GM21723 (cell line): ENCODE data around the gene BLOC1S3.

Experiments used
- ATAC-seq: cut with Tn5 transposase; IDR thresholded peaks from one replicate; pipeline ENCODE4 v1.9.1; 2021; ENCODE audit warnings: mild to moderate bottlenecking, moderate library complexity; ENCODE audit not compliant: unreplicated experiment

BLOC1S3 gene, protein sequence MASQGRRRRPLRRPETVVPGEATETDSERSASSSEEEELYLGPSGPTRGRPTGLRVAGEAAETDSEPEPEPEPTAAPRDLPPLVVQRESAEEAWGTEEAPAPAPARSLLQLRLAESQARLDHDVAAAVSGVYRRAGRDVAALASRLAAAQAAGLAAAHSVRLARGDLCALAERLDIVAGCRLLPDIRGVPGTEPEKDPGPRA

DNA sequence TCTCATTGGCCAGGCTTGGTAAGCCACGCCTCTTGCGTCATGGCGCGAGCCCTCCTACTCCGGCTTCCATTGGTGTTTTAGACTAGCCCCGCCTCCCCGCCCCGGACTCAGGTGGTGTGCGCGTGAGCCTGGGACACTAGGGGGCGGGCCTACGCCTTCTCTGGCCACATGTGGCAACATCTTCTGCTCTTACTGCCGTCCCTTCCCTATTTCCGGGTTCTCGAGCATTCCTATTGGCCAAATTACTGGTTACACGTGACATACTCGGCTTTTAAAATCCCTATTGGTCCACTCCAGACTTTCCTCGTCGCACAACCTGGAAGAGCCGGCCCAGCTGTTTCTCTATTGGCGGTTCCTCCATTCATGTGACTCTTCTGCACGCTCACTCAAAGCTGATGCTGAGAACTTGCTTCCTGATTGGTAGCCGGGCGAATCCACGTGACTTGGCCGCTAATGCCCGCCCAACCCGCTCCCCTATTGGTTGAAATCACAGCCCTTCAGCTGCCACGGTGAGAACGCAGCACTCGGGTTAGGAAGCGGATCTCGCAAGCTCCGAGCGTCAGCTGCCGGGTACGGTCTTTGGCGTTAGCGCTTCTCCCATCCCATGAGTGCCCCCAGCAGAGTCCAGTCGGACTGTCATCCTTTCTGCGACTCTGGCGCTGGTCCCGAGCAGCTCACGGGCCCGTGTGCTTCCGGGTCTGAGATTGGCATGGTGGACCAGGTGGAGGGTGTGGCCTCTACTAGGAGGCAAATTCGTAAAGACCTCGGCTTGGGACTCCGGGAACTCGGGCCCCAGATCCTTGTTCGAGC is at the start of gene BLOC1S3:
Gene BLOC1S3 (plus strand): TSS at position 523 of the 810 bp plus-strand sequence. CDS start 513 bp downstream, outside the sequence.
- peak; percentile 76 for ATAC-seq

DNA sequence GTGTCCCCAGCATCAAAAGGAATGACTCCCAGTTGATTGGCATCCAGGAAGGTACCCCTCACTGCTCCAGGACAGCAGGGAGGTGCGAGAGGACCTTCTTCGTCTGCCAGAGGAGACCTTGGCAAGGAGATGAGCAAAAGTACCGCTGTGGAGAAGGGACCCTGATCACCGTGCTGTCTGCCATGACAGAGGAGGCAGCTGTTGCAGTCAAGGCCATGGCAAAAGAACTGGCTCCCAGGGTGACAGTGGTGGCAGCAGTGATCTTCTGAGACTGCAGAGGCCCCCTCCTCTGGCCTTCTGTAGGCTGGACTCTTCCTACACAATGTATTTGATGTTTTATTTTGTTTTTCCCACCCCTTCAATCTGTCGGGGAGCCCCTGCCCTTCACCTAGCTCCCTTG is 49.8 kb upstream of the BLOC1S3 start:
- ATAC-seq: no peak

DNA sequence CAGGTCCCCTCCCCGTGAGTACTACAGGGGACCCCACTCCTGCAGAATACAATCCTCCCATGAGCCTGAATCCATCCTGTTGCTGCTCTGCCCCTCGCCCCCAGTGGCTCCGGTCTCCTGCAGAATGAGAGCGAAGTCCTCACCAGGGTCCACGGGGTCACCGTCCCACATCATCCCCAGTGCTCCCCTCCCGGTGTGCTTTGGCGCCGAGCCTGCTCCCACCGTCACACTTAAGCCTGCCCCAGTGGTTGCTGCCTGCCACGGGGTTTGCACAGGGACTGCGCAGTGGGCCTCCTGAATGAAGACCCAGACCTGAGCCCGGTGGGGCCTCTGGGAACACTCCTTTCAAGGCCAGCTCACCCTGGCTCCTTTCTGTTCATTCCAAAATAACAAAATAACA is 48.3 kb upstream of the BLOC1S3 start:
- no peak for ATAC-seq

DNA sequence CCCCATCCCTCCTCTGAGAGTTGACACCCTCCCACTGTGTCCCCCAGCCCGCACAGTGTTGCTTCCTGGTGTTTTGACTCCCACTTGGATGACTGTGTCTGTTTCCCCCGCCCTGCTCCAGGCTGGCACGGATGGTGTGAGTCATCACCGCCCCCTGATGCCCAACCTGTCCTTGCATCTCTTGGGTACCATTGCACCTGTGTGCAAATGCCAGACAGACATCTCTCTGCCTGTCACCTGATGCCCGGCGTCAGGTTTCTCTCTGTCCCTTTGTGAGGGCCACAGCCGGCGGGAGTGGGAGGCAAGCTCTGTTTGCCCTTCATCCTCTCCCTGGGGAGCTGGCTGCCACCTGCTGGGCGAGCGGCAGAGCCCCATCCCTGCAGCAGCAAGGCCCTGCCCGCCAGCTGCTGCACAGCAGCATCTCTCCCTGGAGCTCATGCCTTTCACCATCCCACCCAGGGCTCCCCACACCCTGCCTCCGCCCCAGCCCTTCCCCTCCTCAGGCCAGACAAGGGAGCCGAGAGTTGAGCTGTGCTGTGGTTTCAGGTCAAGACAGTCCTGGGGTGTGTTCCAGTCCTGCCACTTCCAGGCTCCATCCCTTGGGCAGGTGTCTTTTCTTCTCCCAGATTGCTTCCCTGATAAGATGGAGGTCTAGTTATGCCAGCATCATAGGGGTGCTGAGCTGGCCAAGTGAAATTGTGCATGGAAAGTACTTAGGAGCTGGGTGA is 47.5 kb upstream of the BLOC1S3 start:
- no peak for ATAC-seq

DNA sequence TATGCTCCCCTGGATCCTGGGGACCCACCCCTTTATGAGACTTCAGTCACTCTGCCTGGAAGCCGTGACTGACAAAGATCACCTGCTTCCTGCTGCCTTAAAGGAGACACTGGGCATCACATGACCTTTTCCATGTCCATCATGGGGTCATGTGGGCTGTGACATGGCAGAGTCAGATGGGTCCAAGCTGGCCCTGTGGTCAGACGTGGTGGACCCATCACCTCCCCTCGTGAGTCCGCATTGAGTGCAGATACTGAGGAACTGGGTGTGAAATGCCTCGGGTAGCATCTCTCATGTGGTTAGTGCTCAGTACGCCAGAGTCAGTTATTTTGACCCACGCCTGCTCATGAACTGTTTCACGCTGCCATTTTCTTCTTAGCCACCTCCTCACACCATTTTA is 44.9 kb upstream of the BLOC1S3 start:
- no peak for ATAC-seq

DNA sequence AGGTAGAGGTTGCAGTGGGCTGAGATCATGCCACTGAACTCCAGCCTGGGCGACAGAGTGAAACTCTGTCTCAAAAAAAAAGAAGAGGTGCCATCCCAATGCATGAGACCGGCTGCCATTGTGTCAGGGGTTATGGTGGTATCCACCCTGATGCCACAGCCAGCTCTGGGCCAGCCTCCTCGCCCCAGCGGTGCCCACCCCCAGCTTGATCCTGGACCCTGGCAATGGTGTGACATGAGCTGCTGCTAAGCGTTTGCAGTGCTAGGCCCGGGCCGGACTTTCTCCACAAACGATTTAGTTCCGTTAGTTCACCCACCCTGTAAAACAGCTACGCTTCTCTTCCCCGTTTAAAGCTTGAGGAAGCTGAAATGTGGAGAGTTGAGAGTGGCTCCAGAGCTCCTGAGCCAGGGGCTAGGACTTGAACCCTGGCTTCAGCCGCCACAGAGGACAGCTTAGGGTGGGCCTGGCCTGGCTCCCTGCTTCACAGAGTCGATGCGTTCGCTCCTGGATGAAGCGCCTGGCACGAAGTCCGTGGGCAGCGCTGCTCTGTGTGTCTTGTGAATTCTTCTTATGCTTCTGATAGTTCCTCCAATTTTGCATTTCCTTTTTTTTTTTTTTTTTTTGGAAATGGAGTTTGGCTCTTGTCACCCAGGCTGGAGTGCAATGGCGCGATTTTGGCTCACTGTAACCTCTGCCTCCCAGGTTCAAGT is 43.3 kb upstream of the BLOC1S3 start:
- no peak for ATAC-seq

DNA sequence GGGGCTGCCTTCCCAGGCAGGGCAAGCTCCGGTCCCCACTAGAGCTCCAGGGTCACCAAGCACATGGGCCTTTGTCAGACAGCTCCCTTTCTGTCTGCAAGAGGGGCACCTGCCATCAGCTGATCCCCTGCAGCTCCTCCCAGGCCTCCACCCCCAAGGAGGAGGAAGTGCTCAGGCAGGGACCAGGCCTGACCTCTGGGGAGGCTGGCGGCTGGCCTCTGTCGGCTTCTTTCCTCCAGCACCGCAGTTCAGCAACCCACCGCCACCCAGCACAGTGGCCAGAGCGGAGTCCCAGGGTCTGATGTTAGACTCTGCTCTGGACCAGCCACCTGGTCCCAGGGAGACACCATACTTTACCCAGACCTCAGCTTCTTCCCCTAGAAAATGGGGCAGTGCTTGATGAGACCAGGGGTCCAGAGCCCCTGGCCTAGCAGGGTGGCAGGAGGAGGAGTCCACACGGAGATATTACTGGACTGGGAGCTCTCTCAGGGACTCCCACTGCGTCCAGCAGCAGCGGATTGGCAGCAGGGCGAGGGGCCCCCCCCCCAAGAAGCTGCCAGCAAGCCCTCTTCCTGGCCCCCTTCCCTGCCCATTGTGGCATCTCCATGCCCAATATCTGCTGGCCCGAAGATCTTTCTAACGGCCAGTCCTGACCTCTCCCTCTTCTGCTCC is 41.9 kb upstream of the BLOC1S3 start:
- ATAC-seq: no peak

DNA sequence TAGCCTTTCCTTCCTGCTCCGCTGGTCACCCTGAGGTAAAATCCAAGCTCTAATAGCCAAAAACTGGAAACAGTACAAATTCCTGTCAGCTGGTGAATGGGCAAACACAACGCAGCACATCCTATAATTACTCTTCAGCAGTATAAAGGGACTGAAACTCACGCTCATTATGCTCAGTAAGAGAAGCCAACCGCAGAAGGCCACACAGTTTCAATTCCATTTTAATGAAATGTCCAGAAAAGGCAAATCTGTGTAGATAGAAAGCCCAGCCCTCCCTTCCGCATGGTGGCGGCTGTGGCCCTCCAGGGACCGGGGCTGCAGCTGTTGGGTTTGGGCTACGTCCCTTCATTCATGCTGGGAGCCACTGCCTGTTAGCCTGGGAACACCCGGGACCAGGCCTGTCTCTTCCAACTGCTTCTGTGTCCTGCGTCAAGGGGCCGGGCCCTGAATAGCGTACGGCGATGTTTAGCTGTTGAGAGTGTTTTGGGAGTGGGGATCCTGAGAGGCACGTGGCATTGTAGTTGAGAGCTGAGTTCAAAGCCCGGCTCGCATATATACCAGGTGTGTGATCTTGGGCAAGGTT is 41.3 kb upstream of the BLOC1S3 start:
- ATAC-seq: peak; percentile 70

DNA sequence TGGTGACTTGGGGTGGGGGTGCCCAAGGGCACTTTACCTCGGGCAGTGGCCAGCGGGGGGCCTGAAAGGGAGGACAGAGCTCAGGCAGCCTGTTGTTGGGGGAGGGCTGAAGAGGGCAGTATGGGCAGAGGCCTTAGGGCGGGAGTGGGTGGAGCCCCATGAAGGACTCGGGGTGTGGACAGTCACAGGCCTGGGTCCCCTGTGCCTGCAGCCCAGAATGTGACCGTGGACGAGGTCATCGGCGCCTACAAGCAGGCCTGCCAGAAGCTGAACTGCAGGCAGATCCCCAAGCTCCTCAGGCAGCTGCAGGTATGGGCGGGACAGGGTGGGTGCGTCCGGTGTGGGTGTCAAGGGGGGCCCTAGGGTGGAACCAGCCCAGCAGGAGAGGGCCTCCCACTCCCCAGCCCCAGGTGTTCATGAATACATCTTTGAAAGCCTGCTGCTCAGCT is 40.3 kb upstream of the BLOC1S3 start:
- ATAC-seq: no peak

DNA sequence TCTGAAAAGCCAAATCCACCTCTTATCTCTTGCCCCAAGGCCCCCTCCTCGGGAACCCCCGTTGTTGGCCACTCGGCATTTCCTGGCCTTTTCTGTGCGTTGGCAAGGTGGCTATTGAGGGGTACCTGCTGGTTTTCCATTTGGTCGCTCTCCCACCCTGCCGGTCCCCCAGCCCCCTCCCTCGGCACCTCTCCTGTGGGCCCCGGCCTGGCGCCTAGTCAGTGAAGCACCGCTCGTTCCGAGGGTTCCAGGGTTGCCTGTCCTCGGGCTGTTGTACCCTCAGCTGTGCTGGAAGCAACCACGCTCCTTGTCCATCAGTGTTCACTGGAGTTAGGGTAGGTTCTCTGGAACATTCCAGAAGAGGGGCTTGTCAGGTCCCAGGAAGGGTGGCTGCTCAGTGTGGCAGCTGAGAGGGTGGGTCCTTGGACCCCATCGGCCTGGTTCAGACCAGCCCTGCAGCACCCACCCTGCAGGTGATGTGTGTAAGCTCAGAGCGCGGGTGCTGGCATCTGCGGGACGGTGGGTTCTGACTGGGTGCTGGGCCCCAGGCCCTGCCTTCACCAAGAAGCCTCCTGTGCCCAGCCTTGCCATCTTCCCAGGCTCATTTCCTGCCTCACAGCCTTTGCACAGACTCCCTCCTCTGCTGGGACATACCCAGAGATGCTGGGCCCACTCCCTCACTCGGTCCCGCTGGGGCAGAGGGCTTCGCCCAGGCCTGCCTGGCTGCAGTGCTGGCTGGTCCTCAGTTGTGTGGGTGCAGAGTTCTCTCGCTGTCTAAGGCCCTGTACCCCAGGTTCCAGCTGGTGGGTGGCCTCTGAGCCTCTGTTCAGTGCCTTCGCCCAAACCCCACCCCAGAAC is 39.1 kb upstream of the BLOC1S3 start:
- ATAC-seq: no peak

DNA sequence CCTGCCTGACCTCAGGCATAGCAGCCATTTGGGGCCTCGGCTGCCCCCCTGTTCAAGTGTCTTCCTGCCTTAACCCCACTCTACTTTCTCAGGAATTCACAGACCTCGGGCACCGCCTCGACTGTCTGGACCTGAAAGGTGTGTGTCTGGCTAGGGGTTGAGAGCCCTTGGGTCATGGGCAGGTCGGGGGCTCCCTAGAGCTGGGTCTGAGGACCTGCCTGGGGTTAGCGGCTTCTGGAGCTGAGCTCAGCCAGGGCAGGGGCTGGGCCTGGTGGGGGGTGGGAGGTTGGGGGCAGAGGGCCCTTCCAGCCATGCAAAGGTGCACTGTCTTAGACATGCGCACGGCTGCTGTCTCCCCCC is 38.5 kb upstream of the BLOC1S3 start:
- no peak for ATAC-seq

DNA sequence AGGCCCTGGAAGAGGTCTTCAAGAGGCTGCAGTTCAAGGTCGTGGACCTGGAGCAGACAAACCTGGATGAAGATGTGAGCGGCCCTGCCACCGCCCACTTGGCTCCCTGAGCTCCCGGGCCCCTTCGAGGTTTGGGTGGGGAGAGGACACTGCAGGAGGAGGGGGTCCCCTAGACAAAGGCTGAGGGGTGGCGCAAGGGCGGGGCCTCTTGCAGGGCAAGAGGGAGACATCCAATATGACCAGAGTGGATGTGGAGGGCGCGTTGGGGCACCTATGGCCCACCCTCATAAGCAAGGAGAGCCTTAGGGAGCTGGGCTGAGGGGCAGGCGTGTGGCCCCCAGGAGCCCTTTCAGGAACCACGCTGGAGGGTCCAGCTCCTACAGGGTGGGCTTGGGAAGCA is 38.1 kb upstream of the BLOC1S3 start:
- ATAC-seq: no peak

DNA sequence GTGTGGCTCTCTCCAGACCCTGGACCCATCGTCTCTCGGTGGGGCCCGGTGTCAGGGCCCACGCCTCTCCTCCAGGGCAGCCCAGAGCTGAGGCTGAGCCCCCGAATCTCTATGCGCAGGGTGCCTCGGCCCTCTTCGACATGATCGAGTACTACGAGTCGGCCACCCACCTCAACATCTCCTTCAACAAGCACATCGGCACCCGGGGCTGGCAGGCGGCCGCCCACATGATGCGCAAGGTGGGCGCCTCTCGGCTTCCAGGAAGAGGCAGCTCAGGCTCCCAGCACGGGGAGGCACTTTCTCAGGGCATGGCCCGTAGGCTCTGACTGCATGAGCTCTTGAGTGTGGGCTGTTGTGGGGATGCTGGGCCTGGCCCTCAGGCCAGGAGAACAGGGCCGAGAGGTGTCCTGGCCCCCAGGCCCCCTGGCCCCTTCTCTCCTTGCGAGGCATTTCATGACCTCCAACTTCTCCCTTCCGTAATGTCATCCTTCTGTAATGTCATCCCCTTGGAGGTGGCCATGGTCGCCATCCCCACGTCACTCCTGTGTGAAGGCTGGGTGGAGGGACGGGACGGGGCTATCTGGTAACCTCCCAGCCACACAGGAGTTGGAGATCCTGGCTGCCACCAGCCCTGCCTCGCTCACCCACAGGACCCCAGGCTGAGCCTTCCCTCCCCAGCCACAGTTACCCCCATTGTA is 37.2 kb upstream of the BLOC1S3 start:
- ATAC-seq: no peak

DNA sequence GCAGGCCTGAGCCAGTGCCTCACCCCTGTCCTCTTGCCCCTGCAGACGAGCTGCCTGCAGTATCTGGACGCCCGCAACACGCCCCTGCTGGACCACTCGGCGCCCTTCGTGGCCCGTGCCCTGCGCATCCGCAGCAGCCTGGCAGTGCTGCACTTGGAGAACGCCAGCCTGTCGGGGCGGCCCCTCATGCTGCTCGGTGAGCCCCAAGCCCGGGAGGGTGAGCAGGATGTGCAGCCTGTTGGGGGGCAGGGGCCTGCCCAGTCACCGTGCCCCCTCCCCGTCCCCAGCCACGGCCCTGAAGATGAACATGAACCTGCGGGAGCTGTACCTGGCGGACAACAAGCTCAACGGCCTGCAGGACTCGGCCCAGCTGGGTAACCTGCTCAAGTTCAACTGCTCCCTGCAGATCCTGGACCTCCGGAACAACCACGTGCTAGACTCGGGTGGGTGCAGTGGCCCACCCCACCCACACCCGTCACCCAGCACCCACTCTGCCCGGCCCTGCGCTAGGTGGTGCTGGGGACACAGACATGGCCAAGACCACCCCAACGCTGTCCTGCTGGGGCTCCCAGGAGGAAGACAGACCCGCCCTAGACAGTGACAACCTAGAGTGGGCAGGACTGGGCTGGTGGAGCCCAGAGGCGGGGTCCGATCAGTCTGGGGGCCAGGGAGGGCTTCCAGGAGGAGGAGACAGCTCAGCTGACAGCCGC is 36.4 kb upstream of the BLOC1S3 start:
- no peak for ATAC-seq

DNA sequence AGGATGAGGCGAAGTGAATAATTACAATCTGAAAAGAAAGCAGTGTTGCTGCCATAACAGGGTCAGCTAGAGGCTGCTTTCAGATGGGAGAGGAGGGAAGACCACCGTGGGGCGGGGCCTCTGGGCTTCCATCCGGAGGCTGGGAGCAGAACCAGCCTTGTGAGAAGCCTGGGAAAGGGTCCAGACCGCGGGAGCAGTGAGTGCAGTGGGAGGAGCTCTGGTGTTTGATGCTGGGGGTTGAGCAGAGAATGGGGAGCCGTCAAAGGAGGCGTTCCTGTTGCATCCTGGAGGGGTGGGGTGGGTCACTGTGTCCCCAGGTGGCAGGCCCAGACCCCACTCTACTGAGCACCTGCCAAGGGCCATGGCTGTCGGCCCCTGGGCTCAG is 35.9 kb upstream of the BLOC1S3 start:
- ATAC-seq: no peak

DNA sequence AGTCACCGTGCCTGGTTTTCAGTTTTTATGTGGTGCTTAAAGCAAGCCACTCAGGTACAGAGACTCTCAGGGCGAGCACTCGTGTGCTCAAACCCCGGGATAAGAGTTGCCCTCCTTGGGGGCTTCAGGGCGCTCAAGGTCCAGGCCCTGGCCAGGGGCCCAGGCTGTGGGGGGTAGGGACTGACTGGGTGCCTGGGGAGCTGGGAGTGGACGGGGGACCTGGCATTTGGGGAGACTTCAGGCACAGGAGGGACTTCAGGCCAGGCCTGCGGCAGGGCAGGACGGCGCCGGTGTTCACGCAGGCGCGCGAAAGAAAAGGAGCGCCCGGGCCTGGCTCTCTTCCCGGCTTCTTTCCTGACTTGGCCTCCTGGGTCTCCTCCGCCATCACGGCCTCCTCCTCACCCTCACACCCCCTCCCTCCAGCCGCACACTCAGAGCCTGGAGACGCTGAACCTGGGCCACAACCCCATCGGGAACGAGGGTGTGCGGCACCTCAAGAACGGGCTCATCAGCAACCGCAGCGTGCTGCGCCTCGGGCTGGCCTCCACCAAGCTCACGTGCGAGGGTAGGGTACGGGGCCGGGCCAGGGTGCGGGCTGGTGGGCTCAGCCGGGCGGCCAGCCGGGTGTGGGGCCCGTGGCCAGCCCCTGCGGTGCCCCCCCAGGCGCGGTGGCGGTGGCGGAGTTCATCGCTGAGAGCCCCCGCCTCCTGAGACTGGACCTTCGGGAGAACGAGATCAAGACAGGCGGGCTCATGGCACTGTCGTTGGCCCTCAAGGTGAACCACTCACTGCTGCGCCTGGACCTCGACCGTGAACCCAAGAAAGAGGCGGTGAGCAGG is 33.9 kb upstream of the BLOC1S3 start:
- ATAC-seq: no peak
